Sigmoid colon (tissue), 4 donors: ENCODE results near the gene HECW1.

Source experiments
- EP300 ChIP-seq, 4 donors: sonication (generic); formaldehyde crosslinking; IDR thresholded peaks; one replicate each; pipeline ENCODE4 v1.6.1; 2017; ENCODE audit warnings: antibody characterized with exemption in 4 of 4
- POLR2A ChIP-seq, 2 donors: fragments of 450-650 bp; IDR thresholded peaks; one replicate each; pipeline ENCODE4 v1.6.1; 2016; ENCODE audit warnings: antibody characterized with exemption in 2 of 2, mild to moderate bottlenecking in 2 of 2, moderate library complexity in 2 of 2
- POLR2AphosphoS5 ChIP-seq, 4 donors: sonication (generic); formaldehyde crosslinking; IDR thresholded peaks; one replicate each; pipeline ENCODE4 v1.6.1; 2017; ENCODE audit warnings: antibody characterized with exemption in 4 of 4
- TF ChIP-seq, protein P1 (sequence below), 4 experiments: fragments of 450-650 bp in 3 of 4; fragments of 200-600 bp in 1 of 4; IDR thresholded peaks; one replicate each; pipeline ENCODE4 v1.5.1; 2016 to 2019; ENCODE audit warnings: antibody characterized with exemption in 4 of 4, mild to moderate bottlenecking in 3 of 4, moderate library complexity in 2 of 4

DNA sequence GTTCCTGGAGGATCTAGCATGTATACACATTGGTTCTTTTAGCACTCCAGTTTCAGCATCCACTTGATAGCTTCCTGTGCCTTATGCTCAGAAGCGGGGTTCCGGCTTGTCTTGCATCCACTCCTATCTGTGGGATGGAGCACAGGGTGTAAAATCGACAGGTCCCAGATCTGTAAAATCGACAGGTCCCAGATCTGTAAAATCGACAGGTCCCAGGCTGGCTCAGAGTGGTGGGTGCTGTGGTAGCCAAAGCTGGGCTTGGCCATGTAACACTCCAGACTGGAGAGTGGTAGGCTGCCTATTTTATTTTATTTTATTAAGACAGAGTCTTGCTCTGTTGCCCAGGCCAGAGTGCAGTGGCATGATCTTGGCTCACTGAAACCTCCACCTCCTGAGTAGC lies 30.3 kb downstream of the HECW1 start:
- no peak for TF ChIP-seq POLR2AphosphoS5 (IDR thresholded peaks at IDR 0.05)
- TF ChIP-seq, protein P1, sequence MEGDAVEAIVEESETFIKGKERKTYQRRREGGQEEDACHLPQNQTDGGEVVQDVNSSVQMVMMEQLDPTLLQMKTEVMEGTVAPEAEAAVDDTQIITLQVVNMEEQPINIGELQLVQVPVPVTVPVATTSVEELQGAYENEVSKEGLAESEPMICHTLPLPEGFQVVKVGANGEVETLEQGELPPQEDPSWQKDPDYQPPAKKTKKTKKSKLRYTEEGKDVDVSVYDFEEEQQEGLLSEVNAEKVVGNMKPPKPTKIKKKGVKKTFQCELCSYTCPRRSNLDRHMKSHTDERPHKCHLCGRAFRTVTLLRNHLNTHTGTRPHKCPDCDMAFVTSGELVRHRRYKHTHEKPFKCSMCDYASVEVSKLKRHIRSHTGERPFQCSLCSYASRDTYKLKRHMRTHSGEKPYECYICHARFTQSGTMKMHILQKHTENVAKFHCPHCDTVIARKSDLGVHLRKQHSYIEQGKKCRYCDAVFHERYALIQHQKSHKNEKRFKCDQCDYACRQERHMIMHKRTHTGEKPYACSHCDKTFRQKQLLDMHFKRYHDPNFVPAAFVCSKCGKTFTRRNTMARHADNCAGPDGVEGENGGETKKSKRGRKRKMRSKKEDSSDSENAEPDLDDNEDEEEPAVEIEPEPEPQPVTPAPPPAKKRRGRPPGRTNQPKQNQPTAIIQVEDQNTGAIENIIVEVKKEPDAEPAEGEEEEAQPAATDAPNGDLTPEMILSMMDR (IDR thresholded peaks at IDR 0.05) = no peak
- TF ChIP-seq POLR2A (IDR thresholded peaks at IDR 0.05) = no peak
- TF ChIP-seq EP300 (IDR thresholded peaks at IDR 0.05) = no peak
